22Rv1 (cell line): ENCODE measurements around the gene EIF4ENIF1.

Experiments
- CTCF ChIP-seq: fragments of 450-650 bp; IDR thresholded peaks from 2 replicates; pipeline ENCODE4 v1.5.1; 2017; ENCODE audit warnings: mild to moderate bottlenecking
- ZFX ChIP-seq: fragments of 450-650 bp; IDR thresholded peaks from 2 replicates; pipeline ENCODE4 v1.6.1; 2017; ENCODE audit warnings: antibody characterized with exemption, borderline replicate concordance

- TF ChIP-seq CTCF (no peak), ZFX (no peak)
Measured at GRCh38 chr22:31441652-31442051, 48.0 kb downstream of the EIF4ENIF1 start.
